Brain microvascular endothelial cell (primary cell): Measurements from ENCODE around the gene MGST2.
A peak's percentile ranks its signal among the peaks of the same experiment; 100 is the strongest.

Experiments
- DNase-seq: peaks from one replicate; pipeline ENCODE4 v3.0.0-alpha.2; 2020
- H3K27ac ChIP-seq: fragments of 250-450 bp; sonication (Bioruptor Pico); 2 replicates; pipeline ENCODE4 v1.5.1; 2020; ENCODE audit warnings: mild to moderate bottlenecking, moderate library complexity
- H3K27me3 ChIP-seq: fragments of 250-450 bp; sonication (Bioruptor Pico); replicated peaks from 2 replicates; pipeline ENCODE4 v1.5.1; 2020; ENCODE audit warnings: mild to moderate bottlenecking
- H3K36me3 ChIP-seq: fragments of 250-450 bp; sonication (Bioruptor Pico); replicated peaks from 2 replicates; pipeline ENCODE4 v1.5.1; 2020; ENCODE audit warnings: mild to moderate bottlenecking
- H3K4me3 ChIP-seq: 2 replicates; pipeline ENCODE4 v1.5.1; 2011; ENCODE audit warnings: low read depth, mild to moderate bottlenecking, control low read depth, low read length, moderate library complexity
- CTCF ChIP-seq: IDR thresholded peaks from 2 replicates; pipeline ENCODE4 v1.5.1; 2011; ENCODE audit warnings: low read depth, mild to moderate bottlenecking, moderate library complexity, low read length, control low read depth, inconsistent platforms; ENCODE audit errors: missing control alignments
- in situ Hi-C: cut with HindIII; loops from 2 replicates; pipeline ENCODE4 v1.10.0; 2017; ENCODE audit warnings: low sequenced_read_pairs, low pct_ligation_motif_present

Gene MGST2

GRCh38 chr4:139686988-139687387 lies 21.4 kb downstream of the MGST2 start:
- H3K4me3 ChIP-seq, result no peak overlapping the region
- DNase-seq, result no peak
- H3K27ac ChIP-seq, result no peak overlapping the region
- in situ Hi-C loops, result no loop called here
- TF ChIP-seq CTCF, result no peak
- H3K27me3 ChIP-seq, result no peaks in the 10 kb centered on the region
- H3K36me3 ChIP-seq, result no peaks in the 10 kb centered on the region

- Histone ChIP-seq H3K4me3 (no peak overlapping the region), H3K36me3 (no peaks in the 10 kb centered on the region), H3K27me3 (no peaks in the 10 kb centered on the region), H3K27ac (no peak overlapping the region)
- in situ Hi-C loops, result no loop called here
- DNase-seq, result no peak
- no peak for TF ChIP-seq CTCF
Measured at GRCh38 chr4:139689093-139689722, 23.6 kb downstream of the MGST2 start.

GRCh38 chr4:139690419-139690818 lies 24.8 kb downstream of the MGST2 start:
- in situ Hi-C loops, result no loop called here
- no peaks in the 10 kb centered on the region for H3K27me3 ChIP-seq
- H3K27ac ChIP-seq, result no peak overlapping the region
- no peak for DNase-seq
- no peak for TF ChIP-seq CTCF
- no peak overlapping the region for H3K4me3 ChIP-seq
- H3K36me3 ChIP-seq, result no peaks in the 10 kb centered on the region

- Histone ChIP-seq H3K36me3 (no peaks in the 10 kb centered on the region), H3K27me3 (no peaks in the 10 kb centered on the region), H3K4me3 (no peak overlapping the region), H3K27ac (no peak overlapping the region)
- in situ Hi-C loops, result no loop called here
- DNase-seq, result no peak
- peak; percentile 46 for TF ChIP-seq CTCF
Measured at GRCh38 chr4:139692309-139693012, 26.8 kb downstream of the MGST2 start.

- Histone ChIP-seq H3K36me3 (no peaks in the 10 kb centered on the region), H3K27me3 (no peaks in the 10 kb centered on the region), H3K27ac (no peak overlapping the region), H3K4me3 (no peak overlapping the region)
- DNase-seq, result no peak
- in situ Hi-C loops, result no loop called here
- TF ChIP-seq CTCF, result no peak
Measured at GRCh38 chr4:139694522-139695107, 29.0 kb downstream of the MGST2 start.
